HL-60 (cell line): ENCODE measurements around the gene FSCN2.

Experiments
- DNase-seq, 2 experiments: peaks; one replicate each; pipeline ENCODE4 v3.0.0-alpha.2; 2010 to 2020; ENCODE audit warnings: low read depth in 1 of 2, low spot score in 1 of 2
- H3K27ac ChIP-seq: fragments of 250-450 bp; sonication (Bioruptor Pico); replicated peaks from 2 replicates; pipeline ENCODE4 v1.5.1; 2020; ENCODE audit warnings: mild to moderate bottlenecking, moderate library complexity
- H3K27me3 ChIP-seq: fragments of 250-450 bp; sonication (Bioruptor Pico); 2 replicates; pipeline ENCODE4 v1.5.1; 2021; ENCODE audit warnings: mild to moderate bottlenecking, moderate library complexity; ENCODE audit not compliant: insufficient read depth, poor library complexity, severe bottlenecking
- H3K4me3 ChIP-seq: replicated peaks from 2 replicates; pipeline ENCODE4 v1.5.1; 2011; ENCODE audit warnings: mild to moderate bottlenecking, control low read depth, low read length; ENCODE audit not compliant: insufficient read depth
- GABPA ChIP-seq: IDR thresholded peaks from 2 replicates; pipeline ENCODE4 v1.6.1; 2012; ENCODE audit warnings: low read depth
- POLR2AphosphoS5 ChIP-seq: IDR thresholded peaks from 2 replicates; pipeline ENCODE4 v1.6.1; 2012; ENCODE audit warnings: low read depth
- SPI1 ChIP-seq: IDR thresholded peaks from 2 replicates; pipeline ENCODE4 v1.6.1; 2012; ENCODE audit warnings: low read depth, mild to moderate bottlenecking, borderline replicate concordance
- TF ChIP-seq, protein P1 (sequence below): IDR thresholded peaks from one replicate; pipeline ENCODE4 v1.5.1; 2011; ENCODE audit warnings: low read length, control low read depth, inconsistent platforms; ENCODE audit not compliant: insufficient read depth
- TF ChIP-seq, protein P2 (sequence below): IDR thresholded peaks from 2 replicates; pipeline ENCODE4 v1.6.1; 2012; ENCODE audit warnings: low read depth; ENCODE audit not compliant: insufficient replicate concordance

Gene FSCN2

DNA sequence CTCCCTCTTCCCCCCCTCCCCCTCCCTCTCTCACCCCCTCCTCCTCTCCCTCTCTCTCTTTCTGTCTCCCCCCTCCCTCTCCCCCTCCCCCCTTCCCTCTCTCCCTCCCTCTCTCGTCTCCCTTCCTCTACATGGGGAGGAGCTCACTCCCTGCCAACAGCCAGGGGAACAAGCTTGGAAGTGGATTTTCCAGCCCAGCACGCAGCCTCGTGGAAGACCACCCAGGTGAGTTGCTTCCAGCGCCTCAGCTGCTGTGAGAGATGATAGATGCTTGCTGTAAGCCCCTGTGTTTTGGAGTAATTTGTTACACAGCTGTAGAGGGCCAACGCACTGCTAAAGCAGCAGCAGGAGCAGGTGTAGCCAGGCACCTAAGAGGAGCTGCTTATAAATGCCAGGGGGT, 36.4 kb upstream of the FSCN2 start:
- Histone ChIP-seq H3K27me3 (no peaks in the 10 kb centered on the region), H3K4me3 (no peak overlapping the region), H3K27ac (no peak overlapping the region)
- TF ChIP-seq, protein P1, sequence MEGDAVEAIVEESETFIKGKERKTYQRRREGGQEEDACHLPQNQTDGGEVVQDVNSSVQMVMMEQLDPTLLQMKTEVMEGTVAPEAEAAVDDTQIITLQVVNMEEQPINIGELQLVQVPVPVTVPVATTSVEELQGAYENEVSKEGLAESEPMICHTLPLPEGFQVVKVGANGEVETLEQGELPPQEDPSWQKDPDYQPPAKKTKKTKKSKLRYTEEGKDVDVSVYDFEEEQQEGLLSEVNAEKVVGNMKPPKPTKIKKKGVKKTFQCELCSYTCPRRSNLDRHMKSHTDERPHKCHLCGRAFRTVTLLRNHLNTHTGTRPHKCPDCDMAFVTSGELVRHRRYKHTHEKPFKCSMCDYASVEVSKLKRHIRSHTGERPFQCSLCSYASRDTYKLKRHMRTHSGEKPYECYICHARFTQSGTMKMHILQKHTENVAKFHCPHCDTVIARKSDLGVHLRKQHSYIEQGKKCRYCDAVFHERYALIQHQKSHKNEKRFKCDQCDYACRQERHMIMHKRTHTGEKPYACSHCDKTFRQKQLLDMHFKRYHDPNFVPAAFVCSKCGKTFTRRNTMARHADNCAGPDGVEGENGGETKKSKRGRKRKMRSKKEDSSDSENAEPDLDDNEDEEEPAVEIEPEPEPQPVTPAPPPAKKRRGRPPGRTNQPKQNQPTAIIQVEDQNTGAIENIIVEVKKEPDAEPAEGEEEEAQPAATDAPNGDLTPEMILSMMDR: no peak
- TF ChIP-seq GABPA (no peak), POLR2AphosphoS5 (no peak), SPI1 (no peak)
- TF ChIP-seq, protein P2, sequence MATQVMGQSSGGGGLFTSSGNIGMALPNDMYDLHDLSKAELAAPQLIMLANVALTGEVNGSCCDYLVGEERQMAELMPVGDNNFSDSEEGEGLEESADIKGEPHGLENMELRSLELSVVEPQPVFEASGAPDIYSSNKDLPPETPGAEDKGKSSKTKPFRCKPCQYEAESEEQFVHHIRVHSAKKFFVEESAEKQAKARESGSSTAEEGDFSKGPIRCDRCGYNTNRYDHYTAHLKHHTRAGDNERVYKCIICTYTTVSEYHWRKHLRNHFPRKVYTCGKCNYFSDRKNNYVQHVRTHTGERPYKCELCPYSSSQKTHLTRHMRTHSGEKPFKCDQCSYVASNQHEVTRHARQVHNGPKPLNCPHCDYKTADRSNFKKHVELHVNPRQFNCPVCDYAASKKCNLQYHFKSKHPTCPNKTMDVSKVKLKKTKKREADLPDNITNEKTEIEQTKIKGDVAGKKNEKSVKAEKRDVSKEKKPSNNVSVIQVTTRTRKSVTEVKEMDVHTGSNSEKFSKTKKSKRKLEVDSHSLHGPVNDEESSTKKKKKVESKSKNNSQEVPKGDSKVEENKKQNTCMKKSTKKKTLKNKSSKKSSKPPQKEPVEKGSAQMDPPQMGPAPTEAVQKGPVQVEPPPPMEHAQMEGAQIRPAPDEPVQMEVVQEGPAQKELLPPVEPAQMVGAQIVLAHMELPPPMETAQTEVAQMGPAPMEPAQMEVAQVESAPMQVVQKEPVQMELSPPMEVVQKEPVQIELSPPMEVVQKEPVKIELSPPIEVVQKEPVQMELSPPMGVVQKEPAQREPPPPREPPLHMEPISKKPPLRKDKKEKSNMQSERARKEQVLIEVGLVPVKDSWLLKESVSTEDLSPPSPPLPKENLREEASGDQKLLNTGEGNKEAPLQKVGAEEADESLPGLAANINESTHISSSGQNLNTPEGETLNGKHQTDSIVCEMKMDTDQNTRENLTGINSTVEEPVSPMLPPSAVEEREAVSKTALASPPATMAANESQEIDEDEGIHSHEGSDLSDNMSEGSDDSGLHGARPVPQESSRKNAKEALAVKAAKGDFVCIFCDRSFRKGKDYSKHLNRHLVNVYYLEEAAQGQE: no peak
- no peak for DNase-seq

DNA sequence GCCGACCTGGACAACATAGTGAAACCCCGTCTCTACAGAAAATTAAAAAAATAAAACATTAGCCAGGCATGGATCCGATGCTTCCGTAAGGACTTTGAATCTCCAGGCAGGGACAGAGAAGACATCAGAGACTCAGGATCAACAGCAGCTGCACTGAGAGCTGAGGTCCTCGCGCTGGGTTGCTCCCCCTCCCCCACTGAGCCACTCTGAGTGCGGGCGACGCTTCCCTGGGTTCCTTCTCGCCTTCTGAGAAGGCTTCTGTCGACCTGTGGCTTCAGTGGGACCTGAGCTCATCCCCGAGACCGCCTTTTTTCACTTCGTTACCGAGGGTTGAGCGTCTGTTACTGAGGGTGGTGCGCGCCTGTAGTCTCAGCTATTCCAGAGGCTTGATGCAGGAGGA, 36.0 kb upstream of the FSCN2 start:
- H3K27me3 ChIP-seq: no peaks in the 10 kb centered on the region
- H3K4me3 ChIP-seq: no peak overlapping the region
- TF ChIP-seq POLR2AphosphoS5 (no peak), GABPA (no peak), SPI1 (no peak)
- TF ChIP-seq, protein P1: no peak
- TF ChIP-seq, protein P2: no peak
- H3K27ac ChIP-seq: no peak overlapping the region
- DNase-seq: no peak

DNA sequence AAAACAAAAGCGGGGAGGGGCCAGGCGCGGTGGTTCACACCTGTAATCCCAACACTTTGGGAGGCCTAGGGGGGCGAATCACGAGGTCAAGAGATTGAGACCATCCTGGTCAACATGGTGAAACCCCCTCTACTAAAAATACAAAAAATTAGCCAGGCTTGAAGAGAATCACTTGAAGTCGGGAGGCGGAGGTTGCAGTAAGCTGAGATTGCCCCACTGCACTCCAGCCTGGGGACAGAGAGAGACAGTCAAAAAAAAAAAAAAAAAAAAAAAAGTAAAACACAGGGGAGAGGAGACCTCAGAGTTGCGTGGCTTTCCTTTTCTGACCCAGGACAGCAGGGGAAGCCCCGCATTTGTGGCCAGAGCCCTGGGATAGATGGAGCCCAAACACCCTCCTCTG, 35.5 kb upstream of the FSCN2 start:
- H3K27me3 ChIP-seq: no peaks in the 10 kb centered on the region
- DNase-seq: no peak
- no peak overlapping the region for H3K27ac ChIP-seq
- TF ChIP-seq, protein P2: no peak
- TF ChIP-seq GABPA (no peak), SPI1 (no peak), POLR2AphosphoS5 (no peak)
- TF ChIP-seq, protein P1: no peak
- no peak overlapping the region for H3K4me3 ChIP-seq
